Endothelial cell of hepatic sinusoid (primary cell): ENCODE data around the gene FN3K.
"Not testable (repeated sequence)": the region's sequence is repeated elsewhere in the genome, so short reads cannot be mapped to it uniquely, and the experiment has no call there.

Experiments used
- in situ Hi-C: cut with HindIII; loops from 2 replicates; pipeline ENCODE4 v1.10.0; 2017; ENCODE audit warnings: low sequenced_read_pairs

The FN3K gene

GRCh38 chr17:82772026-82772425, 36.6 kb downstream of the FN3K start:
- in situ Hi-C loops, result loop anchor here (5.0 kb wide), 1 partner anchor 65 kb away; no protein-coding TSS in a partner anchor

- in situ Hi-C loops, result loop anchor here (5.0 kb wide), 1 partner anchor 63 kb away; no protein-coding TSS in a partner anchor
Observed at GRCh38 chr17:82774456-82774855, 39.0 kb downstream of the FN3K start.

GRCh38 chr17:82775001-82775823, 39.8 kb downstream of the FN3K start:
- in situ Hi-C loops, result no loop called here

- in situ Hi-C loops, result no loop called here
Observed at GRCh38 chr17:82776454-82776853, 41.0 kb downstream of the FN3K start.

GRCh38 chr17:82777778-82778375, 42.5 kb downstream of the FN3K start:
- in situ Hi-C loops, result not testable (repeated sequence)

GRCh38 chr17:82779541-82779940, 44.1 kb downstream of the FN3K start:
- in situ Hi-C loops, result no loop called here

- in situ Hi-C loops, result no loop called here
Observed at GRCh38 chr17:82780195-82780594, 44.8 kb downstream of the FN3K start.

- in situ Hi-C loops, result no loop called here
Observed at GRCh38 chr17:82780971-82781893, 45.8 kb downstream of the FN3K start.

- in situ Hi-C loops, result no loop called here
Observed at GRCh38 chr17:82781894-82782274, 46.5 kb downstream of the FN3K start.

- in situ Hi-C loops, result no loop called here
Observed at GRCh38 chr17:82782657-82783207, 47.3 kb downstream of the FN3K start.

- in situ Hi-C loops, result no loop called here
Observed at GRCh38 chr17:82783498-82783897, 48.1 kb downstream of the FN3K start.

GRCh38 chr17:82785581-82785980, 50.2 kb downstream of the FN3K start:
- in situ Hi-C loops, result not testable (repeated sequence)

- in situ Hi-C loops, result no loop called here
Observed at GRCh38 chr17:82786427-82786826, 51.0 kb downstream of the FN3K start.

- in situ Hi-C loops, result no loop called here
Observed at GRCh38 chr17:82787081-82787848, 51.9 kb downstream of the FN3K start.

- in situ Hi-C loops, result no loop called here
Observed at GRCh38 chr17:82788206-82789001, 53.0 kb downstream of the FN3K start.

GRCh38 chr17:82789051-82789592, 53.7 kb downstream of the FN3K start:
- in situ Hi-C loops, result no loop called here

- in situ Hi-C loops, result no loop called here
Observed at GRCh38 chr17:82789806-82790205, 54.4 kb downstream of the FN3K start.

- in situ Hi-C loops, result no loop called here
Observed at GRCh38 chr17:82790391-82790790, 55.0 kb downstream of the FN3K start.

- in situ Hi-C loops, result no loop called here
Observed at GRCh38 chr17:82791532-82791931, 56.1 kb downstream of the FN3K start.
